Stimulated activated CD4-positive, alpha-beta T cell treated with anti-CD3 and anti-CD28 coated beads, Interleukin-15, amount 100 ng/mL, for 24 hours (primary cell): ENCODE results near the gene KIRREL3.

ENCODE experiments used
- DNase-seq: peaks from one replicate; pipeline ENCODE4 v3.0.0-alpha.2; 2020

The KIRREL3 gene

GRCh38 chr11:126732981-126733380 is 267.6 kb downstream of the KIRREL3 start:
- DNase-seq: no peak

- DNase-seq: no peak
These were observed 268.9 kb downstream of the KIRREL3 start for GRCh38 chr11:126731576-126732142.

- no peak for DNase-seq
These were observed 273.2 kb downstream of the KIRREL3 start for GRCh38 chr11:126727381-126727780.

DNA sequence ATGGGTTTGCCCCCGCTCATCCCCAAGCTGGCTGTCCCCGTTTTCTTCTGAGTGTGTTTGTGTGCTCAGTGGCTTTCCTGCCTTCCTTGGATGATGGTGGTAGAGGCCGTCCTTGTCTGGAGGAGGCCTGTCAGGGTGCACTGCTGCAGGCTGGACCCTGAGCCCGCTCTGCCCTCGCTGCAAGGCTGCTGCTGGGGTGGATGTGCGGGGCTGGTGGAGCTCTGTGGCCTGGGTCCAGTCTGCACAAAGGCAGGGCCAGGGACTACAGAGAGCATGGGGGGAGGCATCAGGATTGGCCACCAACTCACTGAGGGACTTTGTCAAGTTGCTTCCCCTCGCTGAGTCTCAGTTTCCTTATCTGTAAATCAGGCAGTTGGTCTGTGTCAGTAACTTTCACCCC is 275.0 kb downstream of the KIRREL3 start:
- no peak for DNase-seq

GRCh38 chr11:126725043-126725442 is 275.5 kb downstream of the KIRREL3 start:
- no peak for DNase-seq

DNA sequence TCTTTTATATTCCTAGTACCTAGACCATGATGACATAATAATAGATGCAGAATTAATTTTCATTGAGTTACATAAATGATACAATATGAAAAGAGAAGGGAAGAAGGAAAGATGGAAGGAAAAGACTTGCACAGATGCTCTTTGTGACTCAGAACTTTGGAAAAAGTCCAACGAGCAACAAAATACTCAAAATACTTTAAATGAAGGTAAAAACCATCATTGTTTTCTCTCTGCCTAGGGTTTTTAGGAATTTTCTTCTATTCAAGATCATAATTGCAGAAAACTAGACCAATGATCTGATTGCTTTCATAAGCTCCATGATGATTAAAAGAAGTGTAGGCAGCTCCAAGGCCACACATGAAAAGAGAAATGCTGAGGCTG is 276.9 kb downstream of the KIRREL3 start:
- DNase-seq: no peak

- no peak for DNase-seq
These were observed 277.5 kb downstream of the KIRREL3 start for GRCh38 chr11:126722956-126723664.

DNA sequence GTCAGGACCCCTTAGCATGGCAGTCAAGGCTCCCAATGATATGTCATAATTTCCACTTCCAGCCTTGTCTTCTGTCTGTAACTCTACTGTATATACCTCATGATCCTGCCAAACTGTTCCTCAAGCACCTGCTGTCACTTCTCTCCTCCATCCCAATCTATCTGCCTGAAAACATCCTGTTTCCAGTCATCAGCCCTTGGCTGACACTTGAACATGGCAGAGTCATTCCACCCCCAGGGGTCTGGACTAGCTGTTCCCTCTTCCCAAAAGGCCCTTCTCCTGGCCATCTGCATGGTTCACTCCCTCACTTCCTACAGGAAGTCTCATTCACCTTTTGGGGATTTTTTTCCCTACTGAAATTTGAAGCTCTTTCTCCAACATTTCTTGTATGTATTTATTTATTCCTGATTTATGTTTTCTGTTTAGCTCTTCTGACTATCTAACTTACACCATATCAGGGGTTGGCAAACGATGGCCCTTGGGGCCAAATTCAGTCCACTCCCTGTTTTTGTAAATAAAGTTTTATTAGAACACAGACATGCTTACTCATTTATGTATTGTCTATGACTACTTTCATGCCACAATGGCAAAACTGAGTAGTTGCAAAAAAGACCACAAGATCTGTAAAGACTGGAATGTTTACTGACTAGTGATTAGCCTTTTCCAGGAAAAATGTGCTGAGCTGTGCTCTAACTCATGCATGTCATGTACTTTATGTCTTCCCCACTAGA is 278.4 kb downstream of the KIRREL3 start:
- DNase-seq: no peak

DNA sequence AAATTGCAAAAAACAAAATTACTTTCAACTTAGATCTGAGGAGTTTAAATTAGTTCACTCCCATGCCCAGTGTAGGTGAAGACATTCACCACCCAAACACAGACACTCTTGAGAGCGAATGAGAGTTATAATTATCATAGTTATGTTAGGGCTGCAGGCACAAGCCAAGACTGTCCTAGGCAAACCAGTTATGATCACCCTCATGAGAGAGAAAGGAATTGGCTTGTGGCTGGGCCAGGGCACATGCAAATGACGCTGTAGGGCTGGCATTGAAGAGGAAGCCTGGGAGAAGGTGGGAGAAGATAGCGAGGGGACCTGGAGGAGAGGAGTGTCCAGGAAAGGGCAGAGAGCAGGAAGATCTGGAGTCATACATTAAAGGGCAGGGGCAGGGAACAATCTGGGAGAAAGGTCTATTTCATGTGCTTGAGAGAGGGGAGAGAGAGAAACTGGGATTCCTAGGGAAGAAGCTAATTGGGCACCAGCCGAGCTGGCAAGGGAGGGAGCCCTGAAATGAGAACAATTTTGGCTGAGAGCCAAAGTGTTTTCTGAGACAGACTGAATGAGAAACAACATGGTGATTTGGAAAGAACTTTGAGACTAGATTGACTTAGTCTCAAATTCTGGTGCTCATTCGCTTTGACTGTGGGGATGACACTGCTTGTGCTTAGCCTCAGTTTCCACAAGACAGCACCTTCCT is 279.9 kb downstream of the KIRREL3 start:
- DNase-seq: no peak

DNA sequence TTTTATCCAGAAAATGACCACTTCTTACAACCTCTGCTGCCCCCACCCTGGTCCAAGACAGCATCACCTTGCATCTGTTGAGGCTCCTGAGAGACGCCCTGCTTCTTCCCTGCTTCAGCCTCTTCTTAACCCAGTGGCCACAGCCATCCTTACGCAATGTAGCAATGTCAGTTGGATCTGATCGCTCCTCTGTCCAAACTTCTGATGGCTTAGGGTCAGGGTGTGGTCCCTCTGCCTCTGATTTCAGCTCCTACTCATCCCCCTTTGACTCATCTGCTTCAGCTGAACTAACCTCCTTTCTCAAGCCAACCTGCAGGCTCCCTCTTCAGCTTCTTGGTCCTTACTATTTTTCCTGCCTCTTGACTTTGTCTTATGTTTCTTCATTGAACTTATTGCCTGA is 280.8 kb downstream of the KIRREL3 start:
- no peak for DNase-seq

GRCh38 chr11:126718276-126718675 is 282.3 kb downstream of the KIRREL3 start:
- DNase-seq: no peak

DNA sequence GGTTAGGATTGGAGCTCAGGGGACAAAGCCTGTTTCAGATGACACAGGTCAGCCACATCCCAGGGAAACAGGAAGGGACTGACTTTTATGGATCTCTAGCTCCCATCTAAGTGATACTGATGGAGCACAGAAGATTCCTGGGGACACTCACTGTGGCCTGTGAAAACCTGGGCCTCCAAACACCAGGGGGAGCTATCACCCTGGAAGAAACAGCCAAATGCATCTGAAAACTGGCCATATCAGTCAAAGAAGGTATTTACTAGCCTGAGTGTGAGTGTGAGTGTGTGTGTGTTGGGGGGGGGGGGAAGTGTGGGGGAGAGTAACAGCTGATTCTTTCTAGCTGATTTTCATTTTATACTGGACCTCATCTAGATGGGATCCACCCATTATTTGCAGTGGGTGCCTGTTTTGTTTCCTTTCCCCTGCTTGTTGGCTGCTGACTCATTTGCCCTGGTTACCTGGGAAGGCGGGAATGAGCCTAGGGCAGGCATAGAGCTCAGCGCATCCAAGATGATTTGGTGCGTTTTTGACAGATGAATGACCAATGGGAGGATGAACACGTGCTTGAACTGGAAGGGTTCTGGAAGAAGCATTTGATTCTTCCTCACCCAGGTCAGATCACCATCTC is 284.0 kb downstream of the KIRREL3 start:
- peak; percentile 54 for DNase-seq

DNA sequence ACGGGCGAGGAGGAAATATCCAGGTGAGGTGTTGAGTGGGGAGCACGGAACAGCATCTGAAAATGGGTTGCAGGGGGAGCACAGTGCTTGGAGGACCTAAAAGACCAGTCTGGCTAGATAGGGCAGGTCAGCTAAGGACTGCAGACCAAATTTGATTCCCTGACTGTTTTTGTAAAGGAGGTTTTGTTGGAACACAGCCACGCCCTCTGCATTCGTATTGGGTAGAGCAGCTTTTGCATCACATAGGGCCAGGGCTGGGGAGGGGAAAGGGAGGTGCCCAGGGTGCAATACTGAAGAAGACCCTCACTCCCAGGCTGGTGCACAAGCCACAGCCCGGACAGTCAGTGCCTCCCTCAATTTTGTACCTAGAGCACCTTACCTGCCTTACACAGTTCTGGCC is 286.8 kb downstream of the KIRREL3 start:
- no peak for DNase-seq

DNA sequence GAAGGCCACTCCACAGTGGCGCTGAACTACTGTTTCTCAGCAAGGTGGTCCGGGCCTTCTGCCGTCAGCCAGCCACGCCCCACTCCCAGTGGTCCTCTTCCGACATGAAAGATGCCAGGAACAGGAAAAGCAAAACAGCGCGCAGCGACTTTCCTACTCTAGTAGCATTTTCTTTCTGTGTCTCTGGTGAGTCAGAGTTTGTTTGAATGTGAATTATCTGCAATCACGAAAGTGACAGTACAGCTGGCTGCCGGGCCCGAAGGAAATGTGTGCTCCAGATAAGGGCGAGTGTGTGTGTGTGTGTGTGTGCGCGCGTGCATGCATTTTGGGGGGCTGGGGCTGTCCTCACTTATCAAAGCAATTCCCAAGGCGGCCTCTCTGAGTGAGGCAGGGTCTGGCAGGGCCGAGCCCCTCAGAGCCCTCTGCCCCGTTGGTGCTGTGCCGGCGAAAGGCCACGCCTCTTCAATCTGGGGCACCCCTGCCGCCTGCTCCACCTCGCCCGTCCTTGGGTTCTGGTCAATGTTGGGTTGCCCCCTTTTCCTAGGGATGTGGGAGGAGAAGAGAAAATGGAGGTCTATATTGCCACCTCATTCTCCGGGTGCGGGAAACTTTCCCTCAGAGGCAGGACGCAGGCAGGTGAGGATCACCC is 288.5 kb downstream of the KIRREL3 start:
- DNase-seq: no peak

DNA sequence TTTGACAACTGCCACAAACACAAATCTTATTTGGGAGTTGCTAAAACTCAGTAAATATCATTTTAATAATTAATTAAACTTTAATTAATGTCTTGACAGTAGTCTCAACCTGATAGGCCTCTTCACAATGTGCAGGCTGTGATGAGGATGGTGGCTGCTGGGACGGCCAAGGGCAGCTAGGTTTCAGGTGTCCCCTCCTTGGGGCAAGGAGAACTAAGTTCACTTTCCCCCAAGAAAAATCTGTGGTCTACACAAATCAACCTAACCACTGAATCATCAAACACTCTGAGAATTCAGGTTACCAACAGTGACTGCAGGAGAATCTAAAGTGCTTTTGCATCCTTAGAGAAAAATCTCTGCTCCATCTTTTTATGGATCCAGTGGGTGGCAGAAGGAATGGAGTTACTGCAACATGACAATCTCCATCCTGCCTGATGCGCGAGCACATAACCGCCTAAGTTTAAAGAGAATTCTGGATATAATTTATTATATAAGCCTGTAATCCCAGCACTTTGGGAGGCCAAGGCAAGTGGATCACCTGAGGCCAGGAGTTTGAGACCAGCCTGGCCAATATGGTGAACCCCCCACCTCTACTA is 289.7 kb downstream of the KIRREL3 start:
- DNase-seq: no peak

DNA sequence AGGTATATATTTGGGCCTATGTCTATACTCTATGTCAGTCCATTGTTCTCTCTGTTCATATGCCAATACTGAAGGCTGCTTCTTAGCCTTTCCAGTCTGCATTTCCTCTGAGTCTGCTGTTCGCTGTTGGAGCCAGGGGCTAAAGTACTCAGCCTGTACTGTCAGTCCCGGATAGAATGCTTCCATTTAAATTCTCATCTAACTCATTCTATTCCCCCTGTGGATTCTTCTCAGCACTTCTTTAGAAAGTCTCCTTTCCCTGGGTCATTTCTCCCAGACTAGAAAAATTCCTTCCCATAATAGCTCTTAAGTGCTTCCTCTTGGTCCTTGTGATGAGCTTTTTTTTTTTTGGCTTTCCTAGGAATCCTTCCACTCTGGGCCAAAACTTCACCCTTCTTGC is 293.1 kb downstream of the KIRREL3 start:
- DNase-seq: no peak

DNA sequence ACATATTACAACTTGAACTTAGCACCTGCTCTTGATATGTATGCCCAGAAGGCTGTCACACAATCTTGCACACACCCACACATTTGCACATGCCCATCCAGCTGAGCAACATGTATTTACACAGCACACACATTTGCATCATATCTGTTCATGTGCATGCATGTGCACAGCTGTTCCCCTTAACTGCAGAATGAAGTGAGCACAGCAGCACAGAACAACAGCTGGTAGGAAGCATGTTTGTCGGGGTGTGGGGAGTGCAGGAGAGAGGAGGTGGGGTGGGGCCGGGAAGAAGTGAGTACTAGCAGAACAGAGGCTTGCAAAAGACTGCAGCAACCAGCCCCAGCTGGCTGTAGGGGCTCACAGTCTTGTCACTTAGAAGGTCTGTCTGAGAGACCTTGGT is 296.5 kb downstream of the KIRREL3 start:
- no peak for DNase-seq

DNA sequence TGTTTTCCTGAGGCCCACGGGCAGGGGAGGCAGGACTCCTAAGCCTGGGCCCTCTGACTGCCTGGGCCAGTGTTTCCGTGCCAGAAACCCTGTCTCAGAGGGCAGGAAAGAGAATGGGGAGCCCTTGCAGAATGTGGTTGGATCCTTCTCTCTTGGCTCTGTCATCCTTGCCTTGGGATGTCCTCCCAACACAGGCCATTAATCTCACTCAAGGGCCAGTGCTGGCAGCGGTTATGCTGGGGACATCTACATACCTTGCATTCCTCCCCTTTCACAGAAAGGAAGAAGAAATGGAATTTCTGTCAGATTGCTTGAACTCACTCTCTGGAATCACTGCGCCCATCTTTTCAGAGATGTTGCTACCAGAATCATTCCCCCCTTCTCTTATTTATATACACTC is 296.9 kb downstream of the KIRREL3 start:
- no peak for DNase-seq

DNA sequence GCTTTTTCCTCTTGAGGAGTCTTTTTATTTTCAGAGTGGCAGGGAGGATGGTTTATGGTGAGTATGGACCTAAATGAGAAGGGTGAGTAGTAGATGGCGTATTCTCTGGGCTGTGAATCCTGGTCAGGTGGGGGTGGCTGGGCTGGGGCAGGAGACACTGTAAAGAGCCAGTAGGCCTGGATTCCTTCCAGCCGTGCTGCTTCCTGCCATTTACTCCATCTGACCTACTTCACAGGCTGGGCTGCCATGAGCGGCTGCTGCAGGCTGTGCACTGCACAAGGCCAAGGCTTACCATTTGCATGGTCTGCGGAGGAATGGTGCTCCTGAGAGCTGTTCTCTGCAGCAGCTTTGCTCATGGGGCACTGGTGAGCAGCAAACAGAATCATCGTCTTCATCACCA is 297.6 kb downstream of the KIRREL3 start:
- DNase-seq: no peak

- DNase-seq: no peak
These were observed 298.3 kb downstream of the KIRREL3 start for GRCh38 chr11:126702165-126702720.

GRCh38 chr11:126701520-126701897 is 299.1 kb downstream of the KIRREL3 start:
- DNase-seq: no peak
